GM11168 (cell line): Measurements from ENCODE around the gene GRAMD1B.
"Not testable (repeated sequence)": the region's sequence is repeated elsewhere in the genome, so short reads cannot be mapped to it uniquely, and the experiment has no call there.

Experiments
- in situ Hi-C: fragments of 300-500 bp; cut with MboI; formaldehyde crosslinking; loops from one replicate; pipeline ENCODE4 v1.12.0; 2022; ENCODE audit warnings: low sequenced_read_pairs; ENCODE audit not compliant: unreplicated experiment

The GRAMD1B gene

DNA sequence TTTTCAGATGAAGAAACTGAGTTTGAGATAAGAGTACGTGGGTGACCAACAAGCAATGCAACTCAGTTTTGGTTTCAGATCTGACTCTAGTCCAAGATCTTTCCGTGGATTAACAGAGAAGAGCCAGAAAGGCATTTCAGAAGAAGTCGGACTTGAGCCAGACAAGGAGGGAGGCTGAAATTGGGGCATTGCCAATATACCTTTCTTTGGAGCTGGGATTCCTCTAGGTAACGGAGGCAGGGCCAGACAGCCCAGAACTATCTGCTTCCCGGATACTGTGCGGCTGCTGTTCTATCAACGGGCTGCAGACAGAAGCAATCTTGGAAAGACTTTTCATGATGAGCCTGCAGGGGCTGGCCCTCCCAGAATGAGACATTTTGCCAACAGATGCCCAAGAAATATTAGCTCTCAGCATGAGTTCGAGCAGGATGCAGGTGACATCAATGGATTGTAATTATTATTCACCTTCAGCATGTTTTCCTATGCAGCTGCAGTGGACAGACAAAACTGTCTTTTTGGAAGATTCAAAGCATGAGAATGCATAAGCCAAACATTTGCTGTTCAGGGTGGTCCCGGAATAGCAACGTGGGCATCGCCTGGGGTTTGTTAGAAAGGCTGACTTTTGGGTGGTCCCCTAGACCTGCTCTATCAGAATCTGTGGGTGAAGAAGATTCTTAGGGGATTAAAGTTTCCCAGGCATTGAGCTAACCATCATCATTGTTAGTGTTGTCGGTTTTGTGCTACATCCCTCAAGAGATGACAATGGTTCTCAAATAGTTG lies 128.7 kb downstream of the GRAMD1B start:
- in situ Hi-C loops = no loop called here

DNA sequence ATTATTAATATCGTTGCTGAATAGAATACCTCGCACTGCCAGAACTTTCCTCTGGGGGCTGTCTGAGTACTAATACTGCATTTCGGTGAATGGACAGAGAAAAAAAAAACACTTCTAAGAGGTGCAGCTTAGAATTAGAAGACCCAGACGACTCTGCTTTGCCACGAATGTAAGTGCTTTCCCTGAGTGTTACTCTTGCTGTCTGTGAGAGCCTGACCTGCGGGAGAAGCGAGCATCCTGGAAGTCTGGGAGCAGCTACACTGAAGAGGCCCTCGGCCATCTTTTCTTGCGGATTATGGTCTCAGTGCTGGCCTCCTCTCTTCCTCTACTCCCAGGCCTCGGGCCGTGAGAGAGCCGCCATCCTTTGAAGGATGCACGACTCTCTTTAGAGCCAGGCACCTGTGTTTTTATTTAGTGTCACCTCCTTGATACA lies 129.5 kb downstream of the GRAMD1B start:
- in situ Hi-C loops = no loop called here

DNA sequence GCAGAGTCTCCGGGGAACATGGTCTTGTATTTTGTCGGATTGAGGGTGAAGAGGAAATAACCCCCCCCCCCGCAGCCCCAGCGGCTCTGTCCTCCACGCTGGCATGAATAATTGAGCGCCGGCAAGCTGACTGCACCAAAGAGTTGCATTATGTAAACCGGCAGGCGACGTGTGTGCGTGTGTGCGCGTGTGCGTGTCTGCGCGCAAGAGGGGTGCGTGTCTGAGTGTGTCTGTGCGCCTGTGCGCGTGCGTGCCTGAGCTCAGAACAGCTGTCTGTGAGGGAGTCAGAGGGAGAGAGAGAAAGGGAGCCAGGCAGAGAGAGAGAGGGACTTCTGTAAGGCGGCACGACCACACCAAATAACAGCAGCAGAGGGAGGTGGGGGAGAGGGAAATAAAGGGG lies 129.9 kb downstream of the GRAMD1B start:
- in situ Hi-C loops = no loop called here

DNA sequence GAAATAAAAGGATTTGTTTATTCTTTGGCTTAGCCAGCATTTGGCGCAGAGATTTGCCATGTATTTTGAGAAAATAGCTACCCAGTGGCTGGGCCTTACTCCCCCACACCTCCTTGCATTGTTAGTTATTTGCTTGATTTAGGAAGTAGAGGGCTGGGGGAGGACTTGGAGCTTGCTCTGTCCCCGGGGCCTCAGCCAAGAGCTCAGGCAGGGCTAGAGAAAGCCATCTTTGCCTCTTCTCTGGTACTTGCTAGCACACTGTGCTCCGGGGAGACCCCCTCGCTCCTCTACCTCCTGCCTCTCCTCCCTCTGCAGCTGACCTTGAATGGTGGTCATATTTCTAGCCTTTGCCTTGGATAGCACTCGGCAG lies 131.3 kb downstream of the GRAMD1B start:
- in situ Hi-C loops = no loop called here

DNA sequence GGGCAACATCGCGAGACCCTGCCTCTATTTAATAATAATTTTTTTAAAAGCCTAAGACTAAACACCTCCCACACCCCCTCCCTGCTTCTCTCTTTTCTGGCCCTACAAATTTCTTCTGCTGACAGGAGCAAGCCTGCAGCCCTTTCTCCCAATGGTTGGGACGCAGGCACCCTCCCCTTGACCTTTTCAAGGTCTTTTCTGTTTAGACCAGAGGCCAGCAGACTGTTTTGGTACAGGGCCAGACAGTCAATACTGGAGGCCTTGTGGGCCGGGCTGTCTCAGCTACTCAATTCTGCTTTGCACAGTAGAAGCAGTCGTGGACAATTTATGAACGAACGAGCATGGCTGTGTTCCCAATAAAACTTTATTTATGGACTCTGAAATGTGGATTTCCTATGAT lies 132.1 kb downstream of the GRAMD1B start:
- in situ Hi-C loops = no loop called here

DNA sequence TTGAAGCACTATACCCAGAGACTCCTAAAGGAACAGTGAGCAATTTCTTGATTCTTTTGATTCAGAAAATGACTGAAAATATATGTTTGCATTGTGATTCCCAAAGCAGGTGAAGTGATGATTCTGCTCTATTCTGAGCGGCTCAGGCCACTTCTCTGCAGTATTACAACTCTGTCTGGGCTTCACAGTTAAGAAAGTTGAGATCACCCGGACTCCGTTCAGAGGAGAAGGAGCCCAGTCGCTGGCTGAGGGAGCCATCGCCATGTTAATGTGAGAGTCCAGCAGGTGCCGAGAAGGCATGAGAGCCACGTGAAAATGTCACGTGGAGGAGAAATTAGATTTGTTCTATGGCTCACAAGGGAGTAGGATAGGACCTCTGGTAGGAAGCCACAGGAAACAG lies 132.8 kb downstream of the GRAMD1B start:
- in situ Hi-C loops = no loop called here

DNA sequence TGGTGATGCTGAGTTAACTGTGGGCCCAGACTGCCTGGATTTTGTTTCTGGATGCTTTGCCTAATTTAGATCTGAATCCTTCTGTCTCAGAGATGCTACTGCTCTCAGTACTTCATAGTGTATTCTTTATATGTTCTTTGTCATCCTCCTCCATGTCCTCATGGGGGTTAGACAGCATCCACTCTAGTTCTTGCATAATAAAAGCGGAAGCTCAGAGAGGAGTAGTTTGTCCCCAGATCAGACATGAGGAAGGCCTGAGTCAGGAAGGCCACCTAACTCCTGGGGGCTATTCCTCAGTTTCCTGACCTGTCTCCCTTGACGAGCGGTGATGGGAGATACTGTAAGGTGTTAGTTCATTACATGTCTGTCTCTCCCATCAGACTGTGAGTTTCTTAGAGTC lies 134.2 kb downstream of the GRAMD1B start:
- in situ Hi-C loops = no loop called here

DNA sequence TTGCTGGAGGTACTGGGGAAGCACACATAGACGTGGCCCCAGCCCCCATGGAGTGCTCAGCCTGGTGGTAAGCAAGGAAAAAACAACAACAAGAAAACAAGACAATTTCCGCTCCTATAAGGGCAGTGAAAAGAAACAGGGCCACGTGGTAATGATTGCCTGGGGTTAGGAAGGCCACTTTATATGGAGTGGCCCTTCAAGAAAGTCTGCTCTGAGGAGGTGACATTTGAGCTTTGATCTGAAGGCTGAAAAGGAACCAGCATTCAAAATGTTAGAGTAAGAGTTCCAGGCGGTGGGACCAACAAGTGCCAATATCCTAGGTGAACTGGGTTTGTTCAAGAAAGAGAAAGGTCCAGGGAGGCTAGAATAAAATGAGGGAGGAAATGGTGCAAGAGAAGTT lies 136.8 kb downstream of the GRAMD1B start:
- in situ Hi-C loops = no loop called here

DNA sequence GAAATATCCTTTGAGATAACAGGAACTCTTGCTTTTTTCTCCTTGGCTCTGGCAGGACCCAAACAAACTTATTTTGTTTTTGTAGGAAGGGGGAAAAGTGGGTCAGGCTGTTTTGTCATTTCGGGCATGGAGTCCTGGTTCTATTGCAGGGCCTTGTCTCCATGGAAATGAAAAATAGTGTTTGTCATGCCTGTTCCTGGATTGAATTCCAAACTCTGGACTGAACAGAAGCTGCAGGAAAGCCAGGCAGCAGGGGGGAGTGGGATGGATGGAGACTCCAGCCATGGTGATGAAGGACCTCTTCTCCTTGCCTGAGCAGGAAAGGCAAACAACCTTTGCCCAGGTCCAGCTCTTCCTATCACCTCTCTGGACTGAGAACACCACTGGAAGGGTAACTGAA lies 137.4 kb downstream of the GRAMD1B start:
- in situ Hi-C loops = no loop called here

DNA sequence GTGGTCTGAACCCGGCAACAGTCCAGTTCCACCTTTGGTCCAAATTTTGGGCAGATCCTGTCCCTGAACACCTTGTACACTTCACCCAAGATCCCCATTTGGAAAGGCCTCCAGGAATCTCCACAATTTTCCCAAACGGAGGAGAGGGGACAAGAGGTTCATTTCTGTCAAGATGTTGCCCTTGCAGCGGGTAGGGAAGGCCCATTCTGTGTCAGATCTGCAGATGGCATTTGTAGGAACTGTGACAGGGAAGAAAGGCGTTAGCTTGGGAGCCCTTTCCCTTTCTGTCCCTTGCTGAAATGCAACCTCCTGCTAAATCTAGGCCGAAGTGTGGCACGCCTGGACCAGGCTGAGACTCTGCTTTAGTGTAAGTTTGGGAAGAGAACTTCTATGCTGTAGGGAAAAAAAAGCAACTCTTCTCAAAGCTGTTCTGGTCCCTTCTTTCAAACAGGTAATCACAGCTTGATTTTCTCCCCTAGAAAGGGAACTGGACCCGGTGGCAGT lies 138.3 kb downstream of the GRAMD1B start:
- in situ Hi-C loops = no loop called here

DNA sequence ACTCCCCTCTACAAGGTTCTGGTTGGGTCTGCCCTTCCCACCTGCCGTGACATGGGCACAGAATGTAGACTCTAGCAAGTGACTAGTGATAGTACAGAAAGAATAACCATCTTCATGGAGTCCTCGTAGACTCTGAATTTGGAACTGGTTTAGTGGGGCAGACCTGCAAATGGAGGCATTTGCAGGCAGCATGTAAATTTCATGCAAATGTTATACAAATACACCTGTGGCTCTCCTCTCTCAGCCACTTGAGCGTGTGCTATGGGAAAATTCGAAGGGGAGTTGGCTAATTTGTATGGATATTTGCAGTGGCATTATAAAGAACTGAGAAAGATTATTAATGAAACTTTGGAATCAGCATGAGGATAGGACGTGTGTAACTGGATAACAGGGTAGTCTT lies 139.3 kb downstream of the GRAMD1B start:
- in situ Hi-C loops = no loop called here

DNA sequence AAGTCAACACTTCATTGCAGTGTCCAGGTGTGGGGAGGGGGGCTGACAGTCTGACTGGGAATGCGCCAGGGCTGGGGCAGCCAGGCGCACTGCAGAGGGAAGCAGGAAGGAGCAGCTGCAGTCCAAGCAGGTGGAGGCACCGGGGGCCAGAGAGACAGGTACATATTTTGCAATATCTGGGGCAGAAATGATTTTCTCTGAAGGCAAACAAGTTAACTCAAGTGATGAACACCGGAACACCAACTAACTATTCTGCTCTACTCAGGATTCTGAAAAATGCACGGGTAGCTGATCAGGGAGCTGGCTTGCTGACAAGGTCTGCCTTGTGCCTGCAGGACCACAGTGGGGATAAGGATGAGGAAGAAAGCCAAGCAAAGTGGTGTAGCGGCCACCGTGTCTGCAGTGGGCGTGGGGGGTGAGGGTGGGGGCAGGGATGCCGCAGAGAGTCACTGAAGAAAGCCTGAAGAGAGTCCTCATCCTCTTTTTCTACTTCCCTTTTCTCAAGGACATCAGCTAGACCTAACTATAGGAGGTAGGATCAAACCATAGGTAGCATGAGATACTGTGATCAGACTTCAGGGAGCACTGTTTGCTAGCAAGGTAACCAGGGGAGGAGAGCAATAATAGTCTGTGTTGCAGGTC lies 141.0 kb downstream of the GRAMD1B start:
- in situ Hi-C loops = no loop called here

DNA sequence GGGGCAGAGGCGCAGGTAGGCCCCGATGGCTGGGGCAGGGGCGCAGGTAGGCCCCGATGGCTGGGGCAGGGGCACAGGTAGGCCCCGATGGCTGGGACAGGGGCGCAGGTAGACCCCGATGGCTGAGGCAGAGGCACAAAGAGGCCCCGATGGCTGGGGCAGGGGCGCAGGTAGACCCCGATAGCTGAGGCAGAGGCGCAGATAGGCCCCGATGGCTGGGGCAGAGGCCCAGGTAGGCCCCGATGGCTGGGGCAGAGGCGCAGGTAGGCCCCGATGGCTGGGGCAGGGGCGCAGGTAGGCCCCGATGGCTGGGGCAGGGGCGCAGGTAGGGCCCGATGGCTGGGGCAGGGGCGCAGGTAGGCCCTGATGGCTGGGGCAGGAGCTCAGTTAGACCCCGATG lies 142.7 kb downstream of the GRAMD1B start:
- in situ Hi-C loops = not testable (repeated sequence)

DNA sequence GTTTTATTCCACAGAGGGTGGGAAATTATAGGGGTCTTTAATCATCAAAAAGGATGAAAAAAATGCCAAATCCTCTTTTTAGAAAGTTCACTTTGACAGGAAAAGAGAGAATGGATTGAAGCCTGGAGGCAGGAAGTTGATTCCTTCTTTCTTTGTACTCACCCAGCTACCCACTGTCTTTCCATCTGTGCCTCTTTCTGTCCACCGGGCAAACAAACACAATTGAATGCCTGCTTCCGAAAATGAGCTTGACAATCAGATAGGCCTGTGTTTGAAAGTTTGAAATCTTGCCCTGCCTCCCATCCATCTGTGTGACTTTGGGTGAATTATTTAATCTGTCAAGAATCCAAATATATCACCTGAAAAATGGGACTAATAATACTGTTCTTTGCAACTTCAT lies 143.2 kb downstream of the GRAMD1B start:
- in situ Hi-C loops = no loop called here

DNA sequence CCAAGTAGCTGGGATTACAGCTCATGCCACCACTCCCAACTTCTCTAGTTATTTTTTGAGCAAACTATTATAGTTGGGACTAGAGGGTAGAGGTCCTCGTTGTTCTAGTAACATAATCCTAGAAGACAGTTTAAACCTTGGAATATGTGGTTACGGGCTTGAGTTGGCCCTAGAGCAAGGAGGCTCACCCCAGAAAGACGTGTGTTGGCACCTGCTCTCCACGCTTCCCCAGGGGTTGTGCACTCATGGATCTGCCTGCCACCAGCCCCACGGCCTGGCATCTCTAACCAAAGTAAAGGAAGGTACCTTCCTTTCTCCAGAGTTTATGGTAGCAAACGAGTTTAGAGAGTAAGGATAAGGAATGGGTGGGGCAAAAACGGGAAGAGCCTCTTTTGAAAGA lies 145.4 kb downstream of the GRAMD1B start:
- in situ Hi-C loops = no loop called here

DNA sequence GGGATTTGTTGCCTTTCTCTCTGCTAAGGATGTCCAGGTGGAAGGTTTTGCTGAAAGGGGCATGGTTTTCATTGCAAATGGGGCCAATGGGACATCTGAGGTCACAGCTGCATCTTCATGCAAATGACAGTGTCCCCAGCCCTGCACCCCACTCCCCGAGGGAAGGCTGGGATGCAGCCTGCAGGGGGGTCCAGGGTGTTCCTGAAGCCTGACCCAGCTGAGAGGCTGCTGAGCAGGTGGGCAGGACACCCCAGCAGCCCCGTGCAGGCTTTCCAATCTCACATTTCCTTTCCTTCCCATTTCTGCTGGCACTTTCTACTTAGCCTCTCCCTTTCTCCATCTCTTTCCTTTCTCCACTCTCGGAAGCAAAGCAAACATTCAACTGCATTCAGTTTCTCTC lies 146.0 kb downstream of the GRAMD1B start:
- in situ Hi-C loops = no loop called here

DNA sequence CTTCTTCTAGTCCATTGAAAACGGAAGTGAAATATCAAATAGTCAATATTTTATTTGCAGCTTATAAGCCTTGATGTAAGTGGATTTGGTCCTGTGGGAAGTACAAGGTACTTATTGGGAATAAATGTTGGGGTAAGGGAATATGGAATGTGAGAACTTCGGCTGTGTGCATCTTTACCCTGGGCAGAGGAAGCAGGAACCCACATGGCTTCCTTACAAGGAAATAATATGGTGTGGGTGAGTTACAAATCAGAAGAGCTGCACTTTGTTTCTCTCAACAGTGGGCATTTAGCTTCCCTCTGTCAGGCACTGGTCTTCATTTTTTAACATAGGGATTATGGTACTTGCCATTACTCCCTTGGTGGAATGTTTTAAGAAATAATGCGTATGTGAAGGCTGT lies 146.4 kb downstream of the GRAMD1B start:
- in situ Hi-C loops = no loop called here

DNA sequence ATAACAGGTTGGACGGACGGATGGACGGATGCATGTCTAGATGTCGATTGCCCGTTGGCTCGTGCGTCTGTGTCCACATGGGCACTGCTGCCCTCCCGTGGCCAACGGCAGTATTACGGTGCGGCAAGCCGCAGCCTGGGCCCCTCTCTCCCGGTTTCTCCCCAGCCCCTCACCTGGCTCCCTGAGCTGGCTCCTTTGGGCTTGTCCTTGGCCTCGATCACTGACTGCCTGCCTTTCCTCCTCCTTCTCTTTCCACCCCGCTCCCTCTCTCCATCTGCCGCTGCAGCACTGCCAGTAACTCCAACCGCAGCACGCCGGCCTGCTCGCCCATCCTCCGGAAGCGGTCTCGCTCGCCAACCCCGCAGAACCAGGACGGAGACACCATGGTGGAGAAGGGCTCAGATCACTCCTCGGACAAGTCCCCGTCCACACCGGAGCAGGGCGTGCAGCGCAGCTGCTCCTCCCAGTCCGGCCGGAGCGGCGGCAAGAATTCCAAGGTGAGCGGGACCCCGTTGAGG lies 147.1 kb downstream of the GRAMD1B start:
- in situ Hi-C loops = no loop called here

DNA sequence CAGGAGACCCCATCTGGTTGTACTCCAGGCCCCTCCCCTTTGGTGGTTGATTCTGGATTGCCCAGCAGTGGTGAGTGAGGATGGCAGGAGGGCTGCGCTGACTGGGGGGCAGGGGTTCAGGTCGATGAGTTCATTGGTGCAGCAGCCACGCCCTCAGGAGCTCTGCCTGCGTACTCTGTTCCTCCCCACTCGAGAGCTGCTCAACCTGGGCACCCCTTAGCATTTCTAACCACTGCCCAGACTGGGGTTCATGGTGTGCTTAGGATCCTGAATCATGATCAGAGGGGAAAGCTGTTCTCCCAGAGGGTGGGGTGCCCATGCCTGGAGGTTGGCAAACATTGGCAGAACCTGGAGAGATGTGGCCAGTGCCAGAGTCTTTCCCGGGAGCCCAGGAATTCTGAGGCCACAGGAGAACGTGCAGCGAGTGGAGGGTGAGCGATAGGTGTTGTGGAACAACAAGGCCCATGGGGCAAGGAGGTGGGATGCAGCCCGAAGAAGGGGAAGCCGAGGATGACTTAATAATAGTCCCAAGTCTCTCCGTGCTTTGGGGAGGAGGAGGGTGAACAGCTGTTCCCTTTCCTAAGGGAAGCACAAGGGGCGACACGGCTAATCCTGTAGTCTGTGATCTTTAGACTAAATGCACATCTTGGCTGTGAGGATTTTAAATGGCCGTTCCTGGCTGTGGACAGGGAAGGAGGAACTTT lies 148.9 kb downstream of the GRAMD1B start:
- in situ Hi-C loops = no loop called here

DNA sequence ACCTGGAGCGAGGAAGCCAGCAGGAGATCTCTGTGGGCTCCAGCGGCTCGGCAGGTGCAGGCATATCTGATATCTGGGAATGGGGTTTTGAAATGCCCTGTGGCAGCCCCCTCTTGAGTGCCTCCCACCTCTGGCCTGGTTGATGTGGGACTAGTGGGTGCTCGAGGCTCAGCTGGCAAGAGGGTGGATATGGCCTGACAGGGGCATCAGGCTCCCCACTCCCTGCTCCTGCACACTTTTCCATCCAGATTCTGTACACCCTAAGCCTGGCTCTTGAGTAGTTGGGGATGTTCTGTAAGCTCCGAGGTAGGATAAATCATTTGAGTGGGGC lies 149.4 kb downstream of the GRAMD1B start:
- in situ Hi-C loops = no loop called here

DNA sequence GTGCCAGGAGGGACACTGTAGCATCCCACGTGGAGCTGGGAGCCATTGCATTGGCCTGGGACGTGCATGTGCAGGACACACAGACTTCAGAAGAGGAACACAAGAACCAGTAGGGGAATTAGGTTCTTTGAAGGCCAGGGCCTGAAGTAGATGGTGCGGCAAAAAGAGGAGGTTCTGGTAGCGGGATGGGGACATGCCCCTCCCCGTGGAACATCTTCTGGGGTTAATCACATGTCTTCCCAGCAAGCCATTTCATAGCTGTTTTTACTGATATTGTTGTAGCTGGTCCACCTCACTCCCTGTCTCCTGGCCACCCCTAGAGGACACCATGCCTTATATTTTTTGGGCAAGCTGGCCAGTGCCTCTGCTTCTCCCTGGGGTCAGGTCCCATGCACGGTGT lies 150.1 kb downstream of the GRAMD1B start:
- in situ Hi-C loops = no loop called here
